ENCODE measurements around the gene AGAP3.

- no peak for TF ChIP-seq POLR2A (IDR thresholded peaks at IDR 0.05; ENCODE audit: low read depth, low read length)
- TF ChIP-seq CTCF (conservative IDR thresholded peaks at IDR 0.05; ENCODE audit: low read depth, low read length) = no peak
- TF ChIP-seq FOS (IDR thresholded peaks at IDR 0.05; ENCODE audit: low read depth, low read length) = no peak
- no peak for TF ChIP-seq RAD21 (IDR thresholded peaks at IDR 0.05; ENCODE audit: low read length)
- no peak for TF ChIP-seq RFX5 (IDR thresholded peaks at IDR 0.05; ENCODE audit: low read depth, low read length)
- TF ChIP-seq ELK1 (IDR thresholded peaks at IDR 0.05; ENCODE audit: borderline replicate concordance, low read depth, low read length) = no peak
- no peak for TF ChIP-seq CEBPB (IDR thresholded peaks at IDR 0.05; ENCODE audit: low read depth, low read length)
- TF ChIP-seq MAZ (IDR thresholded peaks at IDR 0.05; ENCODE audit: borderline replicate concordance, low read depth, low read length) = no peak
- TF ChIP-seq USF2 (IDR thresholded peaks at IDR 0.05; ENCODE audit: low read depth, low read length) = no peak
- no peak for TF ChIP-seq SMC3 (IDR thresholded peaks at IDR 0.05; ENCODE audit: low read depth, low read length)
- TF ChIP-seq MXI1 (IDR thresholded peaks at IDR 0.05; ENCODE audit: borderline replicate concordance, low read depth, low read length) = no peak
- TF ChIP-seq MAFK (IDR thresholded peaks at IDR 0.05; ENCODE audit: low read depth, low read length) = no peak
- no peak for TF ChIP-seq RCOR1 (IDR thresholded peaks at IDR 0.05; ENCODE audit: insufficient replicate concordance, low read length)
- TF ChIP-seq NFE2L2 (IDR thresholded peaks at IDR 0.05; ENCODE audit: low read depth, low read length) = no peak
Observed at GRCh38 chr7:151175793-151176311, 89.6 kb downstream of the AGAP3 start.
